ENCODE results near the gene RHOBTB1. TPM values are rescaled to one million over a fixed set of nuclear protein-coding genes. Genes with fewer than 3 reads are reported as not detected.

The RHOBTB1 gene
- total RNA-seq, 2 experiments from 2014 or later, result not detected

DNA sequence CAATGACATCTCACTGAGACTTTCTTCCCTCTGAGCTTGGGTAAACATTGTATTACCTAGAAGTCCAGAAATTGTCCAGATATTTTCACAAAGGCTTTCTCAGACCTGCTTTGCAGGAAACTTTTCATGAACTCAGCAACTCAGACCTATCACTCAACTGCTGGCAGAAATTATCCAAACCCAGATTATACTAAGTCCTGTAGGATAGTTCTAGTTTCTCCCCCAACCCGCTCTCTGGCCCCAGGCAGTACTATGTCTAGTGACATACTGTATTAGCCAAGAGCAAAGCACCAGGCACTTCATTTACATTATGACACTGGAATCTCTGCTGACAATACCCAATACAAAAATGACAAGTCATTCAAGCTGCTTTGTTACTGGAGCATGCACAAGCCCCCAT lies 75.0 kb downstream of the RHOBTB1 start:
- peaks cover 12% of the 10 kb centered on the region for H3K27me3 Mint-ChIP-seq
- H3K36me3 Mint-ChIP-seq (ENCODE audit: low read depth), result no peaks in the 10 kb centered on the region
- POLR2A ChIA-PET, result no interaction called here
- intact Hi-C loops (cut with DNase I, micrococcal nuclease), result no loop called here
- ATAC-seq (ENCODE audit: poor library complexity) (no peak), DNase-seq (no peak)
- Histone ChIP-seq H3K36me3 (ENCODE audit: insufficient read depth, low read length) (no peaks in the 10 kb centered on the region), H3K4me1 (ENCODE audit: insufficient read depth, low read length) (no peaks in the 10 kb centered on the region), H3K9me3 (ENCODE audit: control insufficient read depth in 1 of 2, insufficient read depth in 1 of 2, low read length in 2 of 2) (no peaks in the 10 kb centered on the region), H3K27ac (ENCODE audit: low read depth in 1 of 2, low read length in 2 of 2) (no peak overlapping the region), H3K4me3 (ENCODE audit: low read length) (no peak overlapping the region), H3K27me3 (ENCODE audit: control insufficient read depth in 1 of 2, insufficient read depth in 2 of 2, low read length in 2 of 2) (no peaks in the 10 kb centered on the region)
- H3K9me3 Mint-ChIP-seq, result no peaks in the 10 kb centered on the region
- H3K4me3 Mint-ChIP-seq, result no peak overlapping the region
- H3K27ac Mint-ChIP-seq, result no peak overlapping the region
- CTCF ChIA-PET, result no interaction called here
- TF ChIP-seq, protein P1, sequence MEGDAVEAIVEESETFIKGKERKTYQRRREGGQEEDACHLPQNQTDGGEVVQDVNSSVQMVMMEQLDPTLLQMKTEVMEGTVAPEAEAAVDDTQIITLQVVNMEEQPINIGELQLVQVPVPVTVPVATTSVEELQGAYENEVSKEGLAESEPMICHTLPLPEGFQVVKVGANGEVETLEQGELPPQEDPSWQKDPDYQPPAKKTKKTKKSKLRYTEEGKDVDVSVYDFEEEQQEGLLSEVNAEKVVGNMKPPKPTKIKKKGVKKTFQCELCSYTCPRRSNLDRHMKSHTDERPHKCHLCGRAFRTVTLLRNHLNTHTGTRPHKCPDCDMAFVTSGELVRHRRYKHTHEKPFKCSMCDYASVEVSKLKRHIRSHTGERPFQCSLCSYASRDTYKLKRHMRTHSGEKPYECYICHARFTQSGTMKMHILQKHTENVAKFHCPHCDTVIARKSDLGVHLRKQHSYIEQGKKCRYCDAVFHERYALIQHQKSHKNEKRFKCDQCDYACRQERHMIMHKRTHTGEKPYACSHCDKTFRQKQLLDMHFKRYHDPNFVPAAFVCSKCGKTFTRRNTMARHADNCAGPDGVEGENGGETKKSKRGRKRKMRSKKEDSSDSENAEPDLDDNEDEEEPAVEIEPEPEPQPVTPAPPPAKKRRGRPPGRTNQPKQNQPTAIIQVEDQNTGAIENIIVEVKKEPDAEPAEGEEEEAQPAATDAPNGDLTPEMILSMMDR (IDR thresholded peaks at IDR 0.05), result no peak
- H3K4me1 Mint-ChIP-seq (ENCODE audit: low read depth), result no peaks in the 10 kb centered on the region

DNA sequence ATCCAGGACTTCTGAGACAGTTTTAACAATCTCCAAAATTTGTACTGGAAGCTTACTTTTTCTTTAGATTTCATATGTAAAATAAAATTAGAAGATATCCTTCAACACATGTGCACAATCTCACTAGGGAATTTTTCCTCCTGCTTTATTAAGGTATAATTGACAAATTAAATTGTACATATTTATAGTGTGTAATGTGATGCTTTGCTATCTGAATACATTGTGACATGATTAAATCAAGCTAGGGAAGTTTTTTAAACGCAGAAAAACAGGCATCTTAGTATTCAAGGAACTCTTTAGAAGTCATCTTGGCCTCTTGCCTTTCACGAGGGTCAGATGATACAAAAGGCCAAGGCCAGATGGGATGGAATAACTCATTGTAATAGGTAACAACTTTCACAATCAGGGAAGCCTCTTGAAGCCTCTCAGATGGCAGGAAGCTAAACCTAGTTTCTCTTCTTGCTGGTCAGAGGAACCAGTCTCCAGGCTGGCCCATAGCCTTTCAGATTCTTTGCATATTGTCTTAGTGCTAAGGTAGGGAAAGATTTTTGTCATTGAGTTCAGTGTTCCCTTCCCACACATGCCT lies 78.7 kb downstream of the RHOBTB1 start:
- Mint-ChIP-seq H3K4me3 (no peak overlapping the region), H3K9me3 (no peaks in the 10 kb centered on the region), H3K4me1 (ENCODE audit: low read depth) (no peaks in the 10 kb centered on the region), H3K27ac (no peak overlapping the region), H3K36me3 (ENCODE audit: low read depth) (no peaks in the 10 kb centered on the region), H3K27me3 (peaks cover 16% of the 10 kb centered on the region)
- ATAC-seq (ENCODE audit: poor library complexity) (no peak), DNase-seq (no peak)
- POLR2A ChIA-PET, result no interaction called here
- TF ChIP-seq, protein P1 (IDR thresholded peaks at IDR 0.05), result no peak
- CTCF ChIA-PET, result no interaction called here
- Histone ChIP-seq H3K27ac (ENCODE audit: low read depth in 1 of 2, low read length in 2 of 2) (no peak overlapping the region), H3K27me3 (ENCODE audit: control insufficient read depth in 1 of 2, insufficient read depth in 2 of 2, low read length in 2 of 2) (no peaks in the 10 kb centered on the region), H3K4me1 (ENCODE audit: insufficient read depth, low read length) (no peaks in the 10 kb centered on the region), H3K4me3 (ENCODE audit: low read length) (no peak overlapping the region), H3K9me3 (ENCODE audit: control insufficient read depth in 1 of 2, insufficient read depth in 1 of 2, low read length in 2 of 2) (no peaks in the 10 kb centered on the region), H3K36me3 (ENCODE audit: insufficient read depth, low read length) (no peaks in the 10 kb centered on the region)
- intact Hi-C loops (cut with DNase I, micrococcal nuclease), result no loop called here

DNA sequence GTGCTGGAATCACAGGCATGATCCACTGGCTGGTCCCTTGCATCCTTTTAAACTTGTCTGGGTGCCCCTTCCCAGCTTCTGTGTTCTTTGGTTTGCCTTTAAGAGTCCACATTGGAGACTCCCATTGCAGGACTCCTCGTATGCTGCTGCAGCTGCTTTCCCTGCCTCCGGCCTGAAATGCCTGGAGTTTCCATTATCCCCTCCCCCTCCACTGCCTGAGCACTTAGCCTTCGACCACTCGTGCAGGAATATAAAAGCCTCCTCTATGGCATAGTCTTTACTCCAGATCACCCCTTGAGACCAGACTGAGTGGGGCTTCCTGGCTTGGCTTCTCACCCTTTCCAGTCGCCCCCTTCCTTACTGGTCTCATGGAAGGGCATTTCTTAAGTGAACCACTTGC lies 80.2 kb downstream of the RHOBTB1 start:
- H3K27me3 Mint-ChIP-seq, result peaks cover 16% of the 10 kb centered on the region

More for the DNA sequence above, 80.2 kb downstream of the RHOBTB1 start:
- no peak for ATAC-seq (ENCODE audit: poor library complexity)
- no peak overlapping the region for H3K27ac ChIP-seq (ENCODE audit: low read depth in 1 of 2, low read length in 2 of 2)
- H3K36me3 Mint-ChIP-seq (ENCODE audit: low read depth), result no peaks in the 10 kb centered on the region
- H3K27me3 ChIP-seq (ENCODE audit: control insufficient read depth in 1 of 2, insufficient read depth in 2 of 2, low read length in 2 of 2), result no peaks in the 10 kb centered on the region
- no peak for DNase-seq
- no peak overlapping the region for H3K4me3 ChIP-seq (ENCODE audit: low read length)
- intact Hi-C loops (cut with DNase I, micrococcal nuclease), result no loop called here
- POLR2A ChIA-PET, result no interaction called here
- CTCF ChIA-PET, result no interaction called here
- TF ChIP-seq, protein P1 (IDR thresholded peaks at IDR 0.05), result no peak
- no peaks in the 10 kb centered on the region for H3K9me3 Mint-ChIP-seq
- no peaks in the 10 kb centered on the region for H3K4me1 ChIP-seq (ENCODE audit: insufficient read depth, low read length)
- H3K4me3 Mint-ChIP-seq, result no peak overlapping the region
- H3K27ac Mint-ChIP-seq, result no peak overlapping the region
- no peaks in the 10 kb centered on the region for H3K4me1 Mint-ChIP-seq (ENCODE audit: low read depth)
- H3K9me3 ChIP-seq (ENCODE audit: control insufficient read depth in 1 of 2, insufficient read depth in 1 of 2, low read length in 2 of 2), result no peaks in the 10 kb centered on the region
- H3K36me3 ChIP-seq (ENCODE audit: insufficient read depth, low read length), result no peaks in the 10 kb centered on the region

Measured in CD4-positive, alpha-beta T cell (primary cell).